ENCODE data around the gene MAGEB4. TPM values are rescaled to one million over a fixed set of nuclear protein-coding genes. Genes with fewer than 3 reads are reported as not detected.
"Not testable (repeated sequence)": the region's sequence is repeated elsewhere in the genome, so short reads cannot be mapped to it uniquely, and the experiment has no call there.

MAGEB4 gene
- not detected for total RNA-seq

- DNase-seq: no peak
Measured at GRCh38 chrX:30241724-30242415, at the start of gene MAGEB4. MAGEB4 (plus strand) TSS chrX:30242000; CDS start chrX:30242136, 136 bp downstream.

- not testable (repeated sequence) for DNase-seq
Measured at GRCh38 chrX:30193910-30194309, 47.9 kb upstream of the MAGEB4 start.

- no peak for DNase-seq
Measured at GRCh38 chrX:30196322-30196721, 45.5 kb upstream of the MAGEB4 start.

- no peak for DNase-seq
Measured at GRCh38 chrX:30212172-30212571, 29.6 kb upstream of the MAGEB4 start.

GRCh38 chrX:30215357-30215843, 26.4 kb upstream of the MAGEB4 start, which contains the start of gene MAGEB2:
MAGEB2 (plus strand) TSS chrX:30215563; CDS start chrX:30218581, 3,018 bp downstream.
- no peak for DNase-seq

- DNase-seq: no peak
Measured at GRCh38 chrX:30217465-30217864, 24.3 kb upstream of the MAGEB4 start.

GRCh38 chrX:30219372-30219771, 22.4 kb upstream of the MAGEB4 start:
- no peak for DNase-seq

GRCh38 chrX:30220661-30221060, 21.1 kb upstream of the MAGEB4 start:
- DNase-seq: no peak

- no peak for DNase-seq
Measured at GRCh38 chrX:30224536-30224935, 17.3 kb upstream of the MAGEB4 start.

- no peak for DNase-seq
Measured at GRCh38 chrX:30228526-30228925, 13.3 kb upstream of the MAGEB4 start.

GRCh38 chrX:30230395-30230794, 11.4 kb upstream of the MAGEB4 start, which contains the start of gene MAGEB3:
MAGEB3 (plus strand) TSS chrX:30230657; CDS start chrX:30235925, 5,268 bp downstream.
- no peak for DNase-seq

- DNase-seq: no peak
Measured at GRCh38 chrX:30246769-30247489, 5.1 kb downstream of the MAGEB4 start, which contains the start of gene MAGEB1. MAGEB1 (plus strand) TSS chrX:30247146; CDS start chrX:30250494, 3,348 bp downstream.

GRCh38 chrX:30248854-30249253, 7.1 kb downstream of the MAGEB4 start:
- DNase-seq: no peak

GRCh38 chrX:30253257-30253656, 11.5 kb downstream of the MAGEB4 start:
- no peak for DNase-seq

- peak; percentile 43 for DNase-seq
Measured at GRCh38 chrX:30259927-30260326, 18.1 kb downstream of the MAGEB4 start.

- DNase-seq: no peak
Measured at GRCh38 chrX:30261012-30261411, 19.2 kb downstream of the MAGEB4 start.

- DNase-seq: no peak
Measured at GRCh38 chrX:30262763-30263162, 21.0 kb downstream of the MAGEB4 start.

GRCh38 chrX:30270639-30271038, 28.8 kb downstream of the MAGEB4 start:
- DNase-seq: no peak

GRCh38 chrX:30275498-30275897, 33.7 kb downstream of the MAGEB4 start:
- DNase-seq: no peak

- no peak for DNase-seq
Measured at GRCh38 chrX:30278365-30278764, 36.6 kb downstream of the MAGEB4 start.

- DNase-seq: no peak
Measured at GRCh38 chrX:30280428-30280827, 38.6 kb downstream of the MAGEB4 start.

- DNase-seq: no peak
Measured at GRCh38 chrX:30282527-30282926, 40.7 kb downstream of the MAGEB4 start.

- DNase-seq: no peak
Measured at GRCh38 chrX:30283456-30284200, 41.8 kb downstream of the MAGEB4 start.
